A673 (cell line): ENCODE results near the gene CDH9.

Experiments
- CTCF ChIP-seq: fragments of 300-800, 200-600 bp; sonication (generic); conservative IDR thresholded peaks from 2 replicates; pipeline ENCODE4 v1.5.1; 2017; ENCODE audit warnings: low read depth, mild to moderate bottlenecking, antibody characterized with exemption, low read length, moderate library complexity, mixed read lengths
- EZH2 ChIP-seq: fragments of 200-600 bp; sonication (generic); IDR thresholded peaks from 2 replicates; pipeline ENCODE4 v1.6.1; 2017; ENCODE audit warnings: borderline replicate concordance, low read depth, mild to moderate bottlenecking, mixed read lengths, antibody characterized with exemption, low read length; ENCODE audit not compliant: poor library complexity, severe bottlenecking

GRCh38 chr5:26881901-26882300, 156.5 kb downstream of the CDH9 start:
- no peak for TF ChIP-seq CTCF
- no peak for TF ChIP-seq EZH2
